NCI-H2196 (cell line): ENCODE results near the gene DVL1.

Source experiments
- DNase-seq: peaks from one replicate; lab custom pipeline; 2025; ENCODE audit not compliant: unreplicated experiment; lab: John Stamatoyannopoulos, UW

Gene DVL1

DNA sequence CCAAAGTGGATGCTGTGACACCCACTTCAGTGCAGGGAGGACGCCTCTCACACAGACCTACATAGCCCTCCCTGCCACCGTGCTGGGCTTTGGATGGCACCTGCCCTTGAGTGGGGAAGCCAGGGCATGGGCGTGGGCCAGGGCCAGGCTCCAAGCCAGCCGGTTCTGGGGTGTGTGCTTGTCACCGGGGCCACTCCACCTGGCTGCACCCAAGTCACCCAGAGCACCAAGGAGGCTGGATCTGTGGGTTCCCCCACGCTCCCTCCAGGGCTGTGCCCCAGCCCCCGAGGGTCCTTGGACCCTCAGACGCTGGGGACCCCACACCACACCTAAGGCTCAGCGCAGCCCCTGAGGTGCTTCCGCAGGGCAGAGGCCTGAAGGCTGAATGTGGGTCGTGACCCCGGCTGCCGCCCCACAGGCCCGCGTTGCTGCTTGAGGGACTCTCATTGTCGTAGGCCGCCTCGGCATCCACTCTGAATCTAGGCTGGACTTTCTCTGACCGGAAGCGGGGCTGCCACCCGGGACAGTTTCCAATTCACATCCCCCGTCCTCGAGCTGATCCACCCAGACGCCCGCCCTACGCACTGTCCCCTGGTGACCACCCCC lies 7.7 kb upstream of the DVL1 start:
- peak; percentile 20 for DNase-seq

DNA sequence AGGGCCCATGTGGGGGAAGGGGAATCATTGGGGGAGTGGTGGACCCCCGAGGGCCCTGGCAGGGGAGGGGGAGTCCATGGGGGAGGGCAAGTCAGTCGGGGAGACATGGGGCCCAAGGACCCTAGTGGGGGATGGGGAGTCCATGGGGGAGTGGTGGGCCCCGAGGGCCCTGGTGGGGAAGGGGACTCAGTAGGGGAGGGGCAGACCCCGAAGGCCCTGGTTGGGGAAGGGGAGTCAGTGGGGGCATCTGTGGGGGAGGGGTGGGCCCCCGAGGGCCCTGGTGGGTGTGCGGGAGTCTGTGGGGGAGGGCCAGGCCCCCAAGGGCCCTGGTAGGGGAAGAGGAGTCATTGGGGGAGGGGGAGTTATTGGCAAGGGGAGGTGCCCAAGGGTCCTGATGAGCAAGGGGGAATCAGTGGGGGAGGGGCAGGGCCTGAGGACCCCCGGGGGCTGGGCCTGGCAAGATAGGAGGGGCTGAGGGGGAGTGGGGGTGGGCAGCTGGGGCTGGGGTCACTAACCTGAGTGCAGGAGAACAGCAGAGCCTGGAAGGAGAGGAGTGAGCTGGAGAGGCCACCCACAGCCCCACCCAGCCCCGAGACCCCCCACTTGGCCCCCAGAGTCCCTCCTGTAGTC lies 7.1 kb upstream of the DVL1 start:
- DNase-seq, result no peak

DNA sequence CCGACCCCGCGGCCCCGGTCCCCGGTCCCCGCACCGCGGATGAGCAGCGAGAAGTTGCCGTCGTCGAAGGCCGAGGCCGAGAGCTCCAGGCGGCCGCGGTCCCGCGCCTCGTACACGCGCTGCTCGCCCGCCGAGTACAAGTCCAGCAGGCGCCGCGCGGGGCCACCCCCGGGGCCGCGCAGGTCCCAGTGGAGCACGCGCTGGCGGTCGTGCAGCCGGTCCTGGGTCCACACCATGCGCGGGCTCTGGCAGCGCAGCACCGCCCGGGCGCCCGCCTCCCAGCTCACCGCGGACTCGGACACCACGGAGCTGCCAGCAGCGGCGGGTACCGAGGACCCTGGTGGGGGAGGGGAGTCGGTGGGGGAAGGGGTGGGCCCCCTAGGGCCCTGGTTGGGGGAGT lies 6.2 kb upstream of the DVL1 start:
- peak; percentile 73 for DNase-seq

DNA sequence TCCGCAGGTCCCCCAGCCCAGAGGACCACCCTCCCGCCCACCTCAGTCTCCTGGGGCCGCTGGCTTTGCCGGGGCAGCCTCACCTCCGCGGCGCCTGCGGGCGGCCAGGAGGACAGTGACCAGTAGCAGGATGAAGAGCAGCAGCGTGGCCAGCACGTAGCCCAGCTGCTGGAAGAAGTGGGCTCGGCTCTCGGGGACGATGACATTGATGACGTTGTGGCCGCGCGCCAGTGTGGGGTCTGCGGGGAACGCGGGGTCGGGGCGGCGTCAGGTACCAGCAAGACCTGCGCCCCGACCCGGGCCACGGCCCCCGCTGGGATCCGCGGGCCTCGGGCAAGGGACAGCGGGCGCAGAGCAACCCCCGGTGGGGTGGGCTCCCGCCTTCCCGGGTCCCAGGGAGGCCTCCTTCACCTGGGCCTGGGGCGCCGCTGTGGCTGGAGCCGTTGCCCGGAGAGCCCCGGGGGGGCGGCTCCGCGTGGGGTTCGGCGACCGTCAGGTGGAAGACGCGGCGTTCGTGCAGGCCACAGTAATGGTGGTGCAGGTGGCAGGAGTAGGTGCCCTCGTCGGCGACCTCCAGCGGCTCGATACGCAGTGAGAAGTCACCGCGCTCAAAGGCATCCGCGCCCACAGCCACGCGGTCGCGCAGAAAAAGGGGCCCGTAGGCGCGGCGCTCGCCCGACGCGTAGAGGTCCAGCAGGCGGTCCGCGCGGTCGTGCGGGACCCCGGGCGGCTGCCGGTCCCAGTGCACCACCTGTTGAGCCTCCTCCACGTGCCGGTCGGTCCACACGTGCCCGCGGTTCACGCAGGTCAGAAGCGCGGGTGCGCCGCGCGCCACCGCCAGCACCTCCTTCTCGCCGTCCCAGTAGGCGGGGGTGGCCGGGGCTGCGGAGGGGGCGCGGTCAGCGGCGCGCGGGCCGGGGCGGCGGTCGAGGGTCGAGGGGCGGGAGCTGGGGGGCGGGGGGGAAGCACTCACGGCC lies 5.3 kb upstream of the DVL1 start:
- no peak for DNase-seq

DNA sequence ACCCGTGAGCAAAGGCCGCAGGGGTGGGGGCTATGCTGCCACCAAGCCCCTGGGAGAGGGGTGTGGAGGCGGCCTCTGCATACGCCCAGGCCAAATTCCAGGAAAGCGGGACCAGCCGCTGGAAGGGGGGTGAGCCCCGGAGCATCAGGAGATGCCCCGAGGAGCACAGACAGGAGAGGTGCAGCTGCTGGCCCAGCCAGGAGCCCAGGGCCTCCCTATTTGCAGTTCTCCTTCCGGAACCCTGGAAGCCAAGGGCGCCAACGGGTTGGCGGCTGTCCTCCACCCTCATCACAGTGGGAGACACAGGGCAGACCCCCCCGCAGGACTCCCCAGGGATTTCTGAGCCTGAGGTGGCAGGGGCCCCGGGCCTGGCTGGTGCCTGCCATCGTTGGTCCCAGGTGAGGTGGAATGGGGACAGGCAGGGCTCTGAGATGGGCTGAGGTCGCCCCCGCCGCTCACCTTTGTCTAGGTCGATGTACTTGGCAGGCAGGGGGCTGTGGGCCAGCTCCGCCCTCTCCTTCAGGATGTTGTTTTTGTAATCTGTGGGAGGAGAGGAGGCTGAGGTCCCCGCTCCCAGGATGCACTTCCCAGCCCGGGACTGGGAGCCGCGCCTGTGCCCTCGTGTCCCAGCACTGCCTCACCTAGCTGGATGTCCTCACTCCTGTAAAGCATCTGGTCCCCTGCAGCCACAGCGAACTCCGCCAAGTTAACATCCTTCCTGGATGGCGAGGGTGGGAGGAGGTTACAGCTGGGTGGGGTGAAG lies 4.4 kb upstream of the DVL1 start:
- no peak for DNase-seq

DNA sequence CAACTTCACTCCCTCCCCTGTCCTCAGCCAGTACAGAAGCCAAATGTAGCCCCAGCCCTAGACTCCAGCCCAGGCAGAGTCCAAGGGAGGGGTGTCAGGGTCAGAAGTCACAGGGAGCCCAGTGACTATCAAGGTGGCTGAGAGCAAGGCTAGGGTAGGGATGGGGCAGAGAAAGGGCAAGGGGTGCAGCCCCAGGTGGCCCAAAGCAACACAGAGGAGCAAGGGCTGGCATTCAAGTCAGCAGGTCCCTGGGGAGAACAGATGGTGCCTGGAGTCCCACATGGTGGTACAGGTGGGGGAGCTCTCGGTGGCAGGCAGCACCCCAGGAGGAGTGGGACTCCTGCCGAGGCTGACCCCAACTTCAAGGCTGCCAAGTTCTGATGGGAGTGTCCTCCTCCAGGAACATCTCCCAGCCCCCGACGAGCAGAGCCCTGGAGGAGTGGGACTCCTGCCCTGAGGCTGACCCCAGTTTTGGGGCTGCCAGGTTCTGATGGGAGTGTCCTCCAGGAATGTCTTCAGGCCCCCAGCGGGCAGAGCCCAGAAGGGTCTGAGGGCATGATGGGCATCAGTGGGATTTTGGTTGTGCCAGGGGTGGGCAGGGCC lies 3.7 kb upstream of the DVL1 start:
- DNase-seq, result no peak

DNA sequence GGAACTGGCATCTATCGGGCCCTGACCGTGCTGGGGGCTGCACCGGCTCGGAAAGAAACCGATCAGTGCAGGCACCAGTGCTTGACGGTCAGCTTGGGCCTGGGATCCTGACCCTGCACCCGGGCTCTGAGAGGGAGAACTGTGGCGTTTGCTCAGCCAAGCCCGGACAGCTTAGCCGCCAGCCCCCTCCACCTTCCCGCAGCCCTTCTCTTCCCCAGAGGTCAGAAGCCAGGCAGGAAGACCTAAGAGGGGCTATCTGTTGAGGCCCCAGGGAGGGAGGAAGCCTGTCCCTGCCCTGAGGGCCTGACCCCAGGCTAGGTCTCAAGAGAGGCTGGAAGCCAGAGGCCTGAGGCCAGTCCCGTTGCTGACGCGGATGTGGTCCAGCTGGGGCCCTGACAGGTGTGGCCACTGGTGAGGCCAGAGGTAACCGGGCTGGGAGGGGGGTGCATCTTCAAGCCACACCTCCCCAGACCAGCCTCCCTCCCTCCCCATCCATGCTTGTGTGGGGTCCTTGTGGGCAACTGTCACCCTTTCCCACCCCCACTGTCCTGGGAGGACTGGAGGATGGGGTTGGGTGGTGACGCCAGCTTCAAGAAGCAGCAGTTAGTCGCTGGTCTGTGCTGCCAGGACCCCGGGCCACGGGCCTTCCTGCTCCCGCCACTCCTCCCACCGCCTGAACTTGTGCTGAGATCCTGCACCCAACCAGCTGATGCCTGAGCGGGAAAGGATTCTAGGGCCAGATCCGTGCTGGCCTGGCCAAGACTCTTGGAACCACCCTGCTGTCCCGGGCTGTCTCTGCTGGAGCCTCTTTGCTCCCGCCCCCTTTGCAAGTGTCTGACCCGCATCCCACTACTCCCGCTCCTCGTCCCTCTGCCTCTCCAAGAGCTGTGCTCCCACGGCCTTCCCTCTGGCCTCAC lies 2.6 kb upstream of the DVL1 start:
- DNase-seq, result no peak

DNA sequence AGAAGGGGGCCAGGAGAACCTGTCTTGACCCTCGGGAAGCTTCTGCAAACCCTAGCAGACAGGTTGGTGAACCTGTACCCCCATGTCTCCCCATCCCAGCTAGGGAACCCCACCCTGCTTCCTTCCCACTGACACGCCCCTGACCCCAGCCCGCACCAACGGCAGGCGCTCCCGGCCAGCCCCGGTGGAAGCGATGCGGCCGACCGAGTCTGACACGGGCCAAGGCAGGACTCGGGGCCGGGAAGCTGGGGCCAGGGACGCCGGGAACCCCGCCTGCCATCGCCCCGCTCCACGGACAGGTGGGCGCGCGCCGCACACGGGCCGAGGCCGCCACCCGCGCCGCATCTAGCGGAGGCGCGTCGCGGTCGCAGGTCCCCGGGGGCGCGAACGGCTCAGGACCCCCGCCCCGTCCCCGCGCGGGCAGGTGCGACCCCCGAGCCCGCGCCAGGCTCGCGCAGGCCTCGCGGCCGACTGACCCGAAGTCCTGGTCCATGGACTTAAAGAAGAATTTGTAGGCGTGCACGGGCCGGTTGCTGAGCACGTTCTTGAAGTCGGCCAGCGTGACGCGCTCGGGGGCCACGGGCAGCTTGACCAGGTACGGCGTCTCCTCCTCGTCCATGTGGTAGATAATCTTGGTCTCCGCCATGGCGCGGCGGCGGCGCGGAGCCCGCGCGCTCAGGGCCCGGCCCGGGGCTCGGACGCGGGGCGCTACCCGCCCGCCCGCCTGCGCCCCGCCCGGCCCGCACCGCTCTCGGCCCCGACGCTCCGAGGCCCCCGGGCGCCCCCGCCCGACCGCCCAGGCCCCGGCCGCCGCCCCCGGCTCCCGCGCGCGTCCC lies 580 bp downstream of the DVL1 start:
- DNase-seq, result no peak

DNA sequence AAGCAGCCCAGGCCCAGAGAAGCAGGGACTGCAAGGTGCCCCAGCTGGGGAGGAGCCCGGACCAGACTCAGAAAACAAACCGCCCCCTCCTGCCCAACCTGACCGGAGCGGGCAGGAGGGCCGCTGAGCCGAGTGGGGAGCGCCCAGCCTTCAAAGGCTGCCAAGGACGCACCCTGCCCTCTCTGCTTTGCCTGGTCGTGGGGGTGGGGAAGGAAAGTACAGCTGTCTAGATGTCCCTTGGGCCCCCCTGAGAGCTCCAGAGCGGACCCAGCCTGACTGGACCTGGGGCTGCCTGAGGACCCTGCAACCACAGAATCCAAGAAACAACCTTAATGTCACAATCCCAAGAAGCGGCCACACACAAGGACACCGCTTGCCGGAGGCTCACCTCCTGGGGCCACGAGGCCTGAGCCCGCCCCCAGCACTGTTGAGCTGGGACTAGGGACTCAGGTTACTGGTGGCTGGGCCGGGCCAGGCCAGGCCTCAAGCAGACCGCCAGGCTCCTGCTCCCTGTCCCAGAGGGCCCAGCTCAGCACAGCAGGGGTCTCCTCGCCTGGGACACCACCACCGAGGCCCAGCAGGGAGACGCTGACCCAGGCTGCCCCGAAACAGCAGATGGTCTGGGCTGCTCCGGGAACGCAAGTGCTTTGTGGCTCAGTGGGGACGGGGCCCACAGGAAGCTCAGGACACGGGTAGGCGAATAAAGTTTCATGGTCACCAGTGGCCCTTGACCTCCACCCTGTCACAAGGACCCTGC lies 1.4 kb downstream of the DVL1 start:
- DNase-seq, result no peak

DNA sequence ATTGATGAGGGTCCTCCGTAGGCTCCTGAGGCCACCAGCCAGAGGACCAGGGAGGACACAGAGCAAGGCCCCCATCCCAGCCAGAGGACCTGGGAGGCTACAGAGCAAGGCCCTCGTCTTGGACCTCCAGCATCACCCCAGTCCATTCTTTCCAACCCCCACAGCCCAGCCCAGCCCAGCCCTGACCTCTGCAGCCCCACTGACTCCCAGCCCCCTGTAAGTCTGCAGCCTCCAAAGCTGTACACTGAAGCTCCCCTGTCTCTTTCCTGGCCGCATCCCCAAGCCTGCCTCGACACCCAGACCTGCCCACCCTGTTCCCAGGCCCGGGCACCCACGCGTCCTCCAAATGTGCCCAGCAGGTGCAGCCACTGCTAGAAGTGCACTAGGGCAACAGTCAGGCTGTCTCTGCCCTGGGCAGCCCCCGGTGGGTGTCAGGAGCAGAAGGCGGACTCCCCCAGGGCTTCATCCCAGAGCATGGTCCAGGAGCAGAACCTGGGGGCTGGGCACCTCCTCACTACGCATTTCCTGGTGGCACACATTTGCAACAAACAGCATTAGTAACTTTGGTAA lies 2.1 kb downstream of the DVL1 start:
- DNase-seq, result no peak

DNA sequence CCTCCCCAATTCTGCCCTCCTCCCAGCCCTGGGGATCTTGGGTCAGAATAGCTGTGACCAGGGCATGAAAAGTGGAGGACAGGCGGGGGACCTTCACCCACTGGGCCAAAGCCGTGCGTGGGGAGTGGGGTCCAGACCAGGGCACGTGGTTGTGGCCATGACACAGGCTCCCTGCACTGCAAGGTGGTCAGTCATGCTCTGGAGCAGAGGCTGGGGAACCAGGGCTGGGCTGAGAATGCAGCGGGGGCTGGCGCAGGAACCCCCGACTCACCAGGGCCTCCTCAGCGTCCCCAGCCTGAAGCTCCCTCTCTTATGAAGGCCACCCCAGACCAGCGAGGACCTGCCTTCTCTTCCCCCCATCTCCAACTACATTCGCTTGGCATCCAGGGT lies 2.7 kb downstream of the DVL1 start:
- DNase-seq, result no peak

DNA sequence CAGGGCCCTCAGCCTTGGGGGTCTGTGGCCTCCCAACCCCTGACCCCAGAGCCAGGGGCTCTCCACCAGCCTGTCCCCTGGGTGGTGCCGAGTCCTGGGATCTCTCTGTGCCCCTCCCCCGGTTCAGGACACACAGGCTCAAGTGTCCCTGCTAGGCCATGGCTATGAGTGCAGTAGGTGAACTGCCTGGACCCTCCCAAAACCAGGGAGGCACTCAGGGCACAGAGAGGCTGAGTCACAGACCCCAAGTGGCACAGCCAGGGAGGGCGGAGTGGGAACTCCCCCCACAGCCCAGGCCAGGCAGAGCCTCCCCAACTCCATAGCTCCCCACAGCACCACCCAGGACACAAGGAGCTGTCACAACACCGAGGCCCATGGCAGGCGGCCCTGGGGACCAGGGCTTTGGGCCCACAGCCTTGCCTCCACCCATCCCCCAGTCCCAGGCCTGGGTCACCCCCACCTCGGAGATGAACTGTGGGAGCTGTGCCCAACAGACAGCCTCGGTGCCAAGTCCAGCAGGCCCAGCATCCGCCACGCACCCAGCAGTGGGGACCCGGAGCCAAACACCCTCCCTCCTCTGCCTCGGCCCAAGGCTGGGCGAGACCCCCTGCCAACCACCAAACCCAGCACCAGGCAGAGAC lies 3.2 kb downstream of the DVL1 start:
- DNase-seq, result no peak

DNA sequence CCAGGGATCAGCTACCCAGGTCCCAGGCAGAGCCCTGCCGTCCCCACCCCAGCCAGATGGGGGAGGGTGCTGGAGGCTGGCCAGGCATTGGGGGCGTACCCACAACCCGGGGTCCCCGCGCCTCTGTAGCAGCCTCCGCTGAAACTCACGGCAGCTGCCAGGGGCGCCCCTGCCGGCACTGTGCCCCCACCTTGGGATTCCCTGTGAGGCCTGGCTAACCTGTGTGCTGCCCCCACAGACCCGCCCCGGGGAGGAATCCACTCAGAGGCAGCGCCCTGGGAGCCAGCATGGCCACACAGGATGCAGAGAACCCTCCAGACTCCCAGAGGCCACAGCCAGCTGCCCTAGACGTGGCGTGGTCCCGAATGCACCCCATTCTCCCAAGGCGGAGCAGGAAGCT lies 3.8 kb downstream of the DVL1 start:
- DNase-seq, result no peak

DNA sequence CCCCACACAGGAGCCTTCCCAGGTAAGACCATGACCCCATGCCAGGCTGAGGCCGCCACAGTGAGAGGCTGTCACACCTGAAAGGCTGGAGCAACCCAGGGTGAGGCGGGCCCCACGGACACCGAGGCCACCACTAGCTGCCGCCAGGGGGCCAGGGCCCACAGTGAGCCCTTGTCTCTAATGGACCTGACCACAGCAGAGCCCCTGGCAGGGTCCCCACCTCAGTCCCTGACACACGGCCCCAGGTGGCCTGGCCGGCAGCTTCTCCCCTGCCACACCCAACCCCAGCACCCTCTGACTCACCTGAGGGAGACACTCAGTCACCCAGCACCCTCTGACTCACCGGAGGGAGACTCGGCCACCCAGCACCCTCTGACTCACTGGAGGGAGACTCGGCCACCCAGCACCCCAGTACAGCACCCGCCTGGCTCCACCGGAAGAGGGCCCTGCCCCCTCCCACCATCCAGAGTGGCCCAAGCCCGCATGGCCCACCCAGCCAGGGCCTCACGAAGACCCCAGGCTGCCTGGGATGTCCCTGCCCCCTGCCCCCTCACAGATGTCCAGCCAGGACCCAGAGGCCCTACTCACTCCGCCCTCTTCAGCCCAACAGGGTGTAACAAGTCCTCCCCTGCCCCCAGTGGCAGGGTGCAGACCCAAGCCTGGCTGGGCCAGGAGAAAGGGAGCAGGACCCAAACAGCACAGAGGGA lies 4.4 kb downstream of the DVL1 start:
- DNase-seq, result no peak

DNA sequence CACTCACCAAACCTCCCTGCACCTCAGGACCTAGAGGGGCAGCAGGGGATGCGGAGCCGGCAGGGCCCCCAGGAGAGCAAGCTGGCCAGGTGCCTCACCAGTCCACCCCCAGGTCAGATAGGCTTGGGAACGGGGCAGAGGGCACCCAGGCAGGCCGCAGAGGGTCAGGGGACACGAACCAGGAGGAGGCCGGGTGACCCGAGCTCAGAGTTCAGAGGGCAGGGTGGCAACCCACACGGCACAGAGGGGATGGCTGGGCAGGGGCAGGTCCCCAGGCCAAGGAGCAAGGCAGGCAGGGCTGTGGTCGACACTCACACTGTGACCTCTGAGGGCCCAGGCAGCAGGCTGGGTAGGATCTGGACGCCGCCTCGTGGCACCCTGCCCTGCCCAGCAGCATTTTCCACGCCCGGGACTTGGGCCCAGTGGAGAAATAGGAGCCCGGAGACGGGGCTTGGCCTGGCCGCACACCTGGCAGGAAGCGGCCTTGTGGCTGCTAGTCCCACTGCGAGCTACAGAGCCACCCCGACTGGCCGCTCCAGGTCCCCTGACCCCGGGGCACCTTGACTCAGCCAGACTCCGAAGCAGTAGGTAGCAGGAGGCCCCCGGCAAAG lies 5.3 kb downstream of the DVL1 start:
- DNase-seq, result no peak

DNA sequence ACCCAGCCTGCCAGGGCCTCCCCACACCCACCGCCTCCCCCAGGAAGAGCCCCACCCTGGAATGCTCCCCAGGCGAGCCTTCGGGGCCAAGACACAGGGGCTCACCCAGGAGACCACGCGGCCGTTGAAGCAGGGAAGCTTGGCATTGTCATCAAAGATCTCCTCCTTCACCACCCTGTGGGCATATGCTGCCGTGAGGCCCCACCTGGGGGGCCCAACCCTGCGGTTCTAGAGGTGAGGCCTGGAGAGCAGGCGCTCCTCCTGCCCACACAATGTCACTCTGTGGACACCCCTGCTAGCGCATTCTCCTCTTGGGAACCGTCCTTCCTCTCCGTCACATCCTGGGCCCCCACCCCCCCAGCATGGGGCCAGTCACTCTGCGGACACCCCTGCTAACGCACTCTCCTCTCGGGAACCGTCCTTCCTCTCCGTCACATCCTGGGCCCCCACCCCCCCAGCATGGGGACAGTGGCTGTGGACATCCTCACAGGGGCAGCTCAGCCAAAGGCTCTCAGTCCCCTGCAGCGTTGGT lies 6.6 kb downstream of the DVL1 start:
- DNase-seq, result no peak
